ENCODE results near the gene ASTN2. TPM values are rescaled to one million over a fixed set of nuclear protein-coding genes. Genes with fewer than 3 reads are reported as not detected.

ASTN2 gene
- total RNA-seq, 2 experiments from 2014 or later: 3.9 TPM

- Mint-ChIP-seq H3K9me3 (no peaks in the 10 kb centered on the region), H3K4me1 (no peaks in the 10 kb centered on the region), H3K4me3 (no peak overlapping the region), H3K27me3 (no peaks in the 10 kb centered on the region), H3K27ac (no peak overlapping the region), H3K36me3 (no peaks in the 10 kb centered on the region)
- DNase-seq: no peak
These were observed 99.6 kb downstream of the ASTN2 start for GRCh38 chr9:117315236-117315635.

- H3K27ac Mint-ChIP-seq: no peak overlapping the region
- H3K36me3 Mint-ChIP-seq: no peaks in the 10 kb centered on the region
- DNase-seq: no peak
- H3K9me3 Mint-ChIP-seq: no peaks in the 10 kb centered on the region
- no peak overlapping the region for H3K4me3 Mint-ChIP-seq
- H3K27me3 Mint-ChIP-seq: no peaks in the 10 kb centered on the region
- H3K4me1 Mint-ChIP-seq: no peaks in the 10 kb centered on the region
These were observed 100.9 kb downstream of the ASTN2 start for GRCh38 chr9:117313989-117314388.

GRCh38 chr9:117307701-117308100 lies 107.2 kb downstream of the ASTN2 start:
- Mint-ChIP-seq H3K4me1 (no peaks in the 10 kb centered on the region), H3K4me3 (no peak overlapping the region), H3K27ac (no peak overlapping the region), H3K36me3 (no peaks in the 10 kb centered on the region), H3K9me3 (peaks cover 3% of the 10 kb centered on the region), H3K27me3 (no peaks in the 10 kb centered on the region)
- no peak for DNase-seq

GRCh38 chr9:117306032-117306431 lies 108.8 kb downstream of the ASTN2 start:
- Mint-ChIP-seq H3K9me3 (peaks cover 3% of the 10 kb centered on the region), H3K4me1 (no peaks in the 10 kb centered on the region), H3K27me3 (no peaks in the 10 kb centered on the region), H3K36me3 (no peaks in the 10 kb centered on the region), H3K4me3 (no peak overlapping the region), H3K27ac (no peak overlapping the region)
- no peak for DNase-seq

GRCh38 chr9:117305454-117305853 lies 109.4 kb downstream of the ASTN2 start:
- Mint-ChIP-seq H3K4me3 (no peak overlapping the region), H3K36me3 (no peaks in the 10 kb centered on the region), H3K4me1 (no peaks in the 10 kb centered on the region), H3K27me3 (no peaks in the 10 kb centered on the region), H3K9me3 (peaks cover 3% of the 10 kb centered on the region), H3K27ac (no peak overlapping the region)
- no peak for DNase-seq

- H3K27me3 Mint-ChIP-seq: no peaks in the 10 kb centered on the region
- peaks cover 3% of the 10 kb centered on the region for H3K9me3 Mint-ChIP-seq
- no peaks in the 10 kb centered on the region for H3K4me1 Mint-ChIP-seq
- no peak for DNase-seq
- no peak overlapping the region for H3K4me3 Mint-ChIP-seq
- no peak overlapping the region for H3K27ac Mint-ChIP-seq
- H3K36me3 Mint-ChIP-seq: no peaks in the 10 kb centered on the region
These were observed 110.3 kb downstream of the ASTN2 start for GRCh38 chr9:117304549-117304948.

- Mint-ChIP-seq H3K36me3 (no peaks in the 10 kb centered on the region), H3K9me3 (peaks cover 4% of the 10 kb centered on the region), H3K4me3 (no peak overlapping the region), H3K27ac (no peak overlapping the region), H3K4me1 (no peaks in the 10 kb centered on the region), H3K27me3 (no peaks in the 10 kb centered on the region)
- no peak for DNase-seq
These were observed 111.1 kb downstream of the ASTN2 start for GRCh38 chr9:117303643-117304230.

GRCh38 chr9:117302487-117302886 lies 112.4 kb downstream of the ASTN2 start:
- no peak overlapping the region for H3K27ac Mint-ChIP-seq
- no peak for DNase-seq
- no peak overlapping the region for H3K4me3 Mint-ChIP-seq
- peaks cover 4% of the 10 kb centered on the region for H3K9me3 Mint-ChIP-seq
- H3K4me1 Mint-ChIP-seq: no peaks in the 10 kb centered on the region
- H3K27me3 Mint-ChIP-seq: no peaks in the 10 kb centered on the region
- no peaks in the 10 kb centered on the region for H3K36me3 Mint-ChIP-seq

- Mint-ChIP-seq H3K9me3 (peaks cover 1% of the 10 kb centered on the region), H3K36me3 (no peaks in the 10 kb centered on the region), H3K27me3 (no peaks in the 10 kb centered on the region)
These were observed 114.3 kb downstream of the ASTN2 start for GRCh38 chr9:117300371-117301110.

GRCh38 chr9:117296453-117296852 lies 118.4 kb downstream of the ASTN2 start:
- no peak for DNase-seq
- Mint-ChIP-seq H3K27ac (no peak overlapping the region), H3K4me1 (no peaks in the 10 kb centered on the region), H3K27me3 (no peaks in the 10 kb centered on the region), H3K36me3 (no peaks in the 10 kb centered on the region), H3K4me3 (no peak overlapping the region), H3K9me3 (peaks cover 1% of the 10 kb centered on the region)

More at GRCh38 chr9:117300371-117301110, 114.3 kb downstream of the ASTN2 start:
- Mint-ChIP-seq H3K27ac (no peak overlapping the region), H3K4me3 (no peak overlapping the region), H3K4me1 (no peaks in the 10 kb centered on the region)
- DNase-seq: no peak

GRCh38 chr9:117293206-117294114 lies 121.4 kb downstream of the ASTN2 start:
- Mint-ChIP-seq H3K36me3 (no peaks in the 10 kb centered on the region), H3K4me3 (no peak overlapping the region), H3K27me3 (peaks cover 7% of the 10 kb centered on the region), H3K27ac (no peak overlapping the region), H3K9me3 (peaks cover 5% of the 10 kb centered on the region), H3K4me1 (no peaks in the 10 kb centered on the region)
- no peak for DNase-seq

- H3K4me3 Mint-ChIP-seq: no peak overlapping the region
- peaks cover 8% of the 10 kb centered on the region for H3K27me3 Mint-ChIP-seq
- peaks cover 5% of the 10 kb centered on the region for H3K9me3 Mint-ChIP-seq
- H3K4me1 Mint-ChIP-seq: no peaks in the 10 kb centered on the region
- H3K27ac Mint-ChIP-seq: no peak overlapping the region
- no peaks in the 10 kb centered on the region for H3K36me3 Mint-ChIP-seq
- no peak for DNase-seq
These were observed 123.8 kb downstream of the ASTN2 start for GRCh38 chr9:117290856-117291622.

GRCh38 chr9:117290306-117290840 lies 124.5 kb downstream of the ASTN2 start:
- Mint-ChIP-seq H3K27me3 (peaks cover 8% of the 10 kb centered on the region), H3K4me3 (no peak overlapping the region), H3K9me3 (peaks cover 5% of the 10 kb centered on the region), H3K4me1 (no peaks in the 10 kb centered on the region), H3K27ac (no peak overlapping the region), H3K36me3 (no peaks in the 10 kb centered on the region)
- DNase-seq: no peak

GRCh38 chr9:117286245-117286644 lies 128.6 kb downstream of the ASTN2 start:
- H3K4me1 Mint-ChIP-seq: no peaks in the 10 kb centered on the region
- H3K9me3 Mint-ChIP-seq: peaks cover 5% of the 10 kb centered on the region
- no peak overlapping the region for H3K4me3 Mint-ChIP-seq
- H3K36me3 Mint-ChIP-seq: no peaks in the 10 kb centered on the region
- peaks cover 8% of the 10 kb centered on the region for H3K27me3 Mint-ChIP-seq
- DNase-seq: no peak
- H3K27ac Mint-ChIP-seq: no peak overlapping the region
